Esophagus (tissue), 2 donors: ENCODE results near the gene LAMP1. TPM values are rescaled to one million over a fixed set of nuclear protein-coding genes. Genes with fewer than 3 reads are reported as not detected.

Source experiments
- H3K27ac ChIP-seq, 2 donors: one replicate each; pipeline ENCODE4 v1.5.1; 2013; ENCODE audit warnings: low read depth in 2 of 2, mild to moderate bottlenecking in 2 of 2, inconsistent platforms in 1 of 2, low read length in 1 of 2, moderate library complexity in 1 of 2
- H3K27me3 ChIP-seq, 2 donors: one replicate each; pipeline ENCODE4 v1.6.1; 2013; ENCODE audit warnings: low read length in 2 of 2, control low read depth in 1 of 2, mild to moderate bottlenecking in 1 of 2; ENCODE audit not compliant: insufficient read depth in 2 of 2, control insufficient read depth in 1 of 2
- H3K36me3 ChIP-seq, 2 donors: one replicate each; pipeline ENCODE4 v1.6.1; 2013; ENCODE audit warnings: low read length in 1 of 2; ENCODE audit not compliant: control insufficient read depth in 2 of 2, insufficient read depth in 2 of 2
- H3K4me1 ChIP-seq, 2 donors: one replicate each; pipeline ENCODE4 v1.6.1; 2013; ENCODE audit warnings: low read length in 1 of 2; ENCODE audit not compliant: control insufficient read depth in 2 of 2, insufficient read depth in 2 of 2
- H3K4me3 ChIP-seq, 2 donors: one replicate each; pipeline ENCODE4 v1.5.1; 2013; ENCODE audit warnings: low read length in 2 of 2, mild to moderate bottlenecking in 2 of 2, low read depth in 1 of 2, moderate library complexity in 1 of 2
- H3K9me3 ChIP-seq, 2 donors: one replicate each; pipeline ENCODE4 v1.6.1; 2013; ENCODE audit warnings: mild to moderate bottlenecking in 2 of 2, low read depth in 1 of 2, low read length in 1 of 2, moderate library complexity in 1 of 2; ENCODE audit not compliant: control insufficient read depth in 2 of 2, insufficient read depth in 1 of 2
- WGBS, 2 donors: extraction: QIAGEN DNeasy Blood & Tissue Kit; methylation state at CpG; one replicate each; pipeline ENCODE4 v1.1.7; 2013; 5-methylcytosine and 5-hydroxymethylcytosine counted together
- polyA plus RNA-seq, 2 donors: library from polyadenylated mRNA; stranded (reverse); fragments of 200-250 nt; gene quantifications; one replicate each; pipeline ENCODE4 v1.2.3, GENCODE V29; 2013
- donor health status: healthy with polysubstance abuse.
- donor health status: Bipolar disorder and iron deficiency.

The LAMP1 gene
- polyA plus RNA-seq, 2 donors = 45.5 to 71.5 TPM

- Histone ChIP-seq H3K27ac (no peak overlapping the region), H3K4me3 (no peak overlapping the region), H3K9me3 (peaks cover 0 to 10% of the 10 kb centered on the region in 2 donors), H3K36me3 (peaks cover 0 to 25% of the 10 kb centered on the region in 2 donors), H3K27me3 (no peaks in the 10 kb centered on the region), H3K4me1 (no peaks in the 10 kb centered on the region)
- 89 to 92% methylated on average over 15 of the region's 15 CpGs for WGBS, 2 donors
These were observed 52.5 kb downstream of the LAMP1 start for GRCh38 chr13:113349491-113349890.

- H3K4me3 ChIP-seq = no peak overlapping the region
- H3K9me3 ChIP-seq = peaks cover 0 to 10% of the 10 kb centered on the region in 2 donors
- no peaks in the 10 kb centered on the region for H3K27me3 ChIP-seq
- peaks cover 3 to 25% of the 10 kb centered on the region in 2 donors for H3K36me3 ChIP-seq
- H3K4me1 ChIP-seq = no peaks in the 10 kb centered on the region
- WGBS, 2 donors = 81 to 84% methylated on average over 32 of the region's 32 CpGs
- H3K27ac ChIP-seq = no peak overlapping the region
These were observed 53.3 kb downstream of the LAMP1 start for GRCh38 chr13:113350065-113350937.

- Histone ChIP-seq H3K36me3 (peaks cover 3 to 28% of the 10 kb centered on the region in 2 donors), H3K27me3 (no peaks in the 10 kb centered on the region), H3K4me3 (no peak overlapping the region), H3K4me1 (no peaks in the 10 kb centered on the region), H3K27ac (no peak overlapping the region), H3K9me3 (peaks cover 0 to 10% of the 10 kb centered on the region in 2 donors)
- 95 to 96% methylated on average over 20 of the region's 20 CpGs for WGBS, 2 donors
These were observed 53.9 kb downstream of the LAMP1 start for GRCh38 chr13:113350938-113351335.

- peaks cover 3 to 28% of the 10 kb centered on the region in 2 donors for H3K36me3 ChIP-seq
- no peaks in the 10 kb centered on the region for H3K4me1 ChIP-seq
- H3K27ac ChIP-seq = no peak overlapping the region
- no peak overlapping the region for H3K4me3 ChIP-seq
- H3K9me3 ChIP-seq = peaks cover 0 to 10% of the 10 kb centered on the region in 2 donors
- H3K27me3 ChIP-seq = no peaks in the 10 kb centered on the region
- WGBS, 2 donors = 73 to 80% methylated on average over 17 of the region's 17 CpGs
These were observed 54.5 kb downstream of the LAMP1 start for GRCh38 chr13:113351514-113352026.

- Histone ChIP-seq H3K27me3 (no peaks in the 10 kb centered on the region), H3K4me3 (no peak overlapping the region), H3K9me3 (peaks cover 0 to 7% of the 10 kb centered on the region in 2 donors), H3K27ac (no peak overlapping the region), H3K36me3 (peaks cover 3 to 27% of the 10 kb centered on the region in 2 donors), H3K4me1 (no peaks in the 10 kb centered on the region)
- 87 to 88% methylated on average over 12 of the region's 12 CpGs for WGBS, 2 donors
These were observed 56.2 kb downstream of the LAMP1 start for GRCh38 chr13:113353254-113353653.

GRCh38 chr13:113354831-113355610, 58.0 kb downstream of the LAMP1 start:
- H3K9me3 ChIP-seq = peaks cover 0 to 3% of the 10 kb centered on the region in 2 donors
- no peaks in the 10 kb centered on the region for H3K27me3 ChIP-seq
- no peak overlapping the region for H3K4me3 ChIP-seq
- peaks cover 3 to 14% of the 10 kb centered on the region in 2 donors for H3K36me3 ChIP-seq
- no peak overlapping the region for H3K27ac ChIP-seq
- 96% methylated on average over 41 of the region's 41 CpGs for WGBS, 2 donors
- H3K4me1 ChIP-seq = no peaks in the 10 kb centered on the region

GRCh38 chr13:113355621-113356020, 58.6 kb downstream of the LAMP1 start:
- Histone ChIP-seq H3K4me1 (no peaks in the 10 kb centered on the region), H3K9me3 (peaks cover 0 to under 1% of the 10 kb centered on the region in 2 donors), H3K27me3 (no peaks in the 10 kb centered on the region), H3K36me3 (peaks cover 3 to 8% of the 10 kb centered on the region in 2 donors), H3K4me3 (no peak overlapping the region), H3K27ac (no peak overlapping the region)
- WGBS, 2 donors = 89% methylated on average over 10 of the region's 10 CpGs

- H3K9me3 ChIP-seq = no peaks in the 10 kb centered on the region
- H3K27ac ChIP-seq = no peak overlapping the region
- no peaks in the 10 kb centered on the region for H3K27me3 ChIP-seq
- WGBS, 2 donors = 59 to 65% methylated on average over 4 of the region's 4 CpGs
- no peak overlapping the region for H3K4me3 ChIP-seq
- H3K4me1 ChIP-seq = peaks cover 0 to 3% of the 10 kb centered on the region in 2 donors
- peaks cover 3 to 6% of the 10 kb centered on the region in 2 donors for H3K36me3 ChIP-seq
These were observed 59.6 kb downstream of the LAMP1 start for GRCh38 chr13:113356596-113356995.

GRCh38 chr13:113357529-113357928, 60.5 kb downstream of the LAMP1 start:
- Histone ChIP-seq H3K9me3 (no peaks in the 10 kb centered on the region), H3K4me1 (peaks cover 0 to 3% of the 10 kb centered on the region in 2 donors), H3K36me3 (peaks cover 3 to 4% of the 10 kb centered on the region in 2 donors), H3K4me3 (no peak overlapping the region), H3K27ac (no peak overlapping the region), H3K27me3 (no peaks in the 10 kb centered on the region)
- 93% methylated on average over 5 of the region's 5 CpGs for WGBS, 2 donors
